NCI-H748 treated with DMSO at 0.1 percent for 48 hours (cell line): ENCODE results near the gene ITGA11.
"Not testable (repeated sequence)": the region's sequence is repeated elsewhere in the genome, so short reads cannot be mapped to it uniquely, and the experiment has no call there.

Experiments used
- DNase-seq: peaks from one replicate; lab custom pipeline; 2025; lab: John Stamatoyannopoulos, UW

The ITGA11 gene

DNA sequence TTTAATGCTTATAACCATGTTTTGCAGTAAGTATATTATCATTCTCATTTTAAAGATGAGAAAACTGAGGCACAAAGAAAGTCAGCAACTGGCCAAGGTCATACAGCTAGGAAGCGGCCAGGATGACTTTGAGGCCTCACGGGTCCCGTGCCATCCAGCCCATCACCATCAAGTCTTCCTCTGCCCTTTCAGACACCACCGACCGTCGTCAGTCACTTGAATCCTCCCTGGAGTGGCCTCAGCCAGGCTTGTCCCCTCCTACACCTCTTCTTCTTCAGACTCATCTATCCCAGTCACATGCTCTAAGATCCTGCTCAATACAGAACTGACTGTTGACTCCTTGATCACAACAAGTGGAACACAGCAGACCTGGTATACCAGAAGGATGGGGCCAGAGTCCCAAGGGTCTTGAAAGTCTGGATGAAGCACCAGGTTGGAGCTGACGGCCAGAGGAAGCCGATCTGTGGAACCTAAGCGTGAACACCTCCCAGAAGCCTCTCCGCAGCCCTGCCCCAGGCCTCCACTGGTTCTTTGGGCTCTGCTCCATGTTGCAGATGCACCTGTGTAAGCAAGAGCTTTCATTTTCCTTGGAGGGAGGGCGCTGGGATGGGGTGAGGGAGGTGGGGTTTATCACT lies 22.1 kb downstream of the ITGA11 start:
- no peak for DNase-seq

GRCh38 chr15:68408971-68409370 lies 23.0 kb downstream of the ITGA11 start:
- DNase-seq = no peak

- no peak for DNase-seq
These were observed 23.8 kb downstream of the ITGA11 start for GRCh38 chr15:68407886-68408881.

DNA sequence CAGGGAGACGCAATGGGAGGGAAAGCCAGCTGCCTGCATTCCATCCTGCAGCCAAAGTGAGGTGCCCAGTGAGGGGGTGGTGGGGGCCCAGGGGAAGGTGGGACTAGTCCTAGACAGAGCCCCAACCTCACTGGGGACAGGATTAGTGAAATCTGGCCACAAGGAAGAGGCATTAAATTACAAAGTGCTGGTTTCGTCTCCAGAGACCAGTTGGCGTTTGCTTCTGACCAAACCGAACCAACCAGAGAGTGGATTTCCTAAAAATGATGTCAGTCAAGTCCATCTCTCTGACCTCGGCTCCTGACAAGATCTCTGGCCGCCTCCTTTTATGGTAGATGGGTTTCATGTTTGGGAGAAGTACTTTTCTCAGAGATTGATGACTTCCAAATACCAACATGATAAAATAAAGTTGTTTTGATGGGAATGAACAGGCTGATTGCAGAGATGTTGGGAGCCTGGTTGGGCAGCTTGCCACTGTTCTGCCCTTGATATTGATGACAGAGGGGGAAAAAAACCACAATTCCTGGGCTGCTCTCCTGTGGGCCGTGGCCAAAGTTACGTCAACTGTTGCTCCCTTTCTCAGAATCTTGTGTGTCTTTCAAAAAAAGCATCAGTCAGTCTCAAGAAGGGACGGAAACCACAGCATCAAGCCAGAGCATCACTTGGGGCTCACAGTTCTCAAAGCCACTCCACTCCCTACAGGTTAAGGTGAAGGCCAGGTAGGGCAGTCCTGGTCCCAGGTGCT lies 24.6 kb downstream of the ITGA11 start:
- DNase-seq = no peak

GRCh38 chr15:68405378-68406250 lies 26.3 kb downstream of the ITGA11 start:
- DNase-seq = no peak

GRCh38 chr15:68404056-68404798 lies 27.7 kb downstream of the ITGA11 start:
- no peak for DNase-seq

DNA sequence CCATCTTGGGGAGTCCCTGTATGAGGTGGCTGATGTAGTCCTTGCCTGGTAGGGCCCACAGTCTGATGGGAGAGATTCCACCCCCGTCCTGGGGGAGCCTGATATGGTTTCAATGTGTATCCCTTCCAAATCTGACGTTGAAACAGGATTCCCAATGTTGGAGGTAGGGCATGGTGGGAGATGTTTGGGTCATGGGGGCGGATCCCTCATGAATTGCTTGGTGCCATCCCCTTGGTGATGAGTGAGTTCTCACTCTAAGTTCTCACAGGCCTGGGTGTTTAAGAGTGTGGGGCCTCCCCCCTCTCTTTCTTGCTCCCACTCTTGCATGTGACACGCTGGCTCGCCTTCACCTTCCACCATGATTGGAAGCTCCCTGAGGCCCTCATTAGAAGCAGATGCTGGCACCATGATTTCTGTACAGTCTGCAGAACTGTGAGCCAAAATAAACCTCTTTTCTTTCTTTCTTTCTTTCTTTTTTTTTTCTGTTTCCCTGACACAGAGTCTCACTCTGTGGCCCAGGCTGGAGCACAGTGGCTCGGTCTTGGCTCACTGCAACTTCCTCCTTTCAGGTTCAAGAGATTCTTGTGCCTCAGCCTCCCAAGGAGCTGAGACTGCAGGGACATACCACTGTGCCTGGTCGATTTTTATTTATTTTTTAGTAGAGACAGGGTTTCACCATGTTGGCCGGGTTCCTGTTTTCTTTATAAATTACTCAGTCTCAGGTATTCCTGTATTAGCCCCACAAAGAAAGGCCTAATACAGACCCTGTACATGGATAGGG lies 28.6 kb downstream of the ITGA11 start:
- DNase-seq = no peak

GRCh38 chr15:68402432-68403160 lies 29.4 kb downstream of the ITGA11 start:
- no peak for DNase-seq

DNA sequence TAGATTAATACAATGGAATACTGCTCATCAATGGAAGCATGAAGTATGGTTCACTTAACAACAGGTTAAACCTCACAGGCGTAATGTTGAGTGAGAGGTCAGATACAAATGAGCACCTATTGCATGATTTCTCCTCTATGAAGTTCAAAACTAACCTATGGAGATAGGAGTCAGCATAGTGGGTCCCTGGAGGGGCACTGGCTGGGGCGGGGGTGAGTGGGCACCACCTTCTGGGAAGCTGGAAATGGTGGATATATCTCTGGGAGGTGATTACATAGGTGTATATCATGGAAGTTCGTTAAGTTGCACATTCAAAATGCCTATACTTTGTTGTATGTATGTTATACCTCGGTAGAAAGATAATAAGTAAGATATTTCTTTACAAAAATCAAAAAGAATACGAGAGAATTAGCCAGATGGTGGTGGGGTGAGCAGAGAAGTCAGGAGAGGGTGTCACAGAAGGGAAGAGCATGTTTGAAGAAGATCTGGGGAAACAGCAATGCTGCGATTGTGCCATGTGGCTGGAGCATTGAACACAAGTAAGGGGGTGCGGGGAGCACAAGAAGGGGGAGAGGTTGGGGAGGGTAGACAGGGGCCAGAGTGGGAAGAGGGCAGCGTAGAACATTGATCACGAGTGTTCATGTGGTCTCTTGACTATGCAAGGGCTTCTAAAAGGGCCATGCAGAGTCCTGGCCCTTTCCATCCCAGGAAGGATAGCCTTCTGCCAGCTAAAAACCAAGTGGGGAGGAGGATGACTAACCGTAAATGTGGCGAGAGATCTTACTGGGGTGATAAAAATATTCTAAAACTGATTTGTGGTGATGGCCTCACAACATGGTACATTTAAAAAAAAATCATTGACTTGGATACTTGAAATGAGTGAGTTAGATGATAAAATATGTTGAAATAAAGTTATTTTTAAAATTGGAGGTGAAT lies 30.2 kb downstream of the ITGA11 start:
- DNase-seq = no peak

DNA sequence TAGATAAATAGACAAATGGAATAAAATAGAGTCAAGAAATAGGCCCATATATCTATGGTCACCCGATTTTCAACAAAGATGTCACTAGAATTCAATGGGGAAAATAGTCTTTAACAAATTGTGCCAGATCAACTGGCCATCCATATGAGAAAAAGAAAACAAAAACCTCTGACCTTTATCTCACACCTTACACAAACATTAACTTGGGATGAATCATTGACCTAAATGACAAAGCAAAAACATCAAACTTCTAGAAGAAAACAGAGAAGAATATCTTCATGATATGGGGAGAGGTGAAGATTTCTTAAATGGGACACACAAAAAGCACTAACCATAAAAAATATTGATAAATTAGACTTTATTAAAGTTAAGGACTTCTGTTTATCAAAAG lies 31.9 kb downstream of the ITGA11 start:
- no peak for DNase-seq

GRCh38 chr15:68399096-68400065 lies 32.6 kb downstream of the ITGA11 start:
- DNase-seq = no peak

- not testable (repeated sequence) for DNase-seq
These were observed 34.0 kb downstream of the ITGA11 start for GRCh38 chr15:68397999-68398398.

DNA sequence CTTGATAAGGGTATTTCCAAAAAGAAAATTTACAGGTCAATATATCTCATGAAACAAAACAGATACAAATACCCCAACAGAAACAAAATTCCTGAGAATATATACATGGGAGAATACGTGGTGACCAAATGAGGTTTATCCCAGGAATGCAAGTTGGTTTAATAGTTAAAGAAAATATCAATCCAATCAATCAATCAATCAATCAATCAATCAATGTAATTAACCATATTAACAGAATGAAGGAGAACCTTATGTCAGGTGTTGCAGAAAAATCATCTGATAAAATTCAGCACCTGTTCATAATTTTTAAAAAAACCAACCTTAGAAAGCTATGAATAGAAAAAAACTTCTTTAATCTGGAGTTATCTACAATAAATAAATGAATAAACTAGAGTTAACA lies 35.9 kb downstream of the ITGA11 start:
- no peak for DNase-seq

DNA sequence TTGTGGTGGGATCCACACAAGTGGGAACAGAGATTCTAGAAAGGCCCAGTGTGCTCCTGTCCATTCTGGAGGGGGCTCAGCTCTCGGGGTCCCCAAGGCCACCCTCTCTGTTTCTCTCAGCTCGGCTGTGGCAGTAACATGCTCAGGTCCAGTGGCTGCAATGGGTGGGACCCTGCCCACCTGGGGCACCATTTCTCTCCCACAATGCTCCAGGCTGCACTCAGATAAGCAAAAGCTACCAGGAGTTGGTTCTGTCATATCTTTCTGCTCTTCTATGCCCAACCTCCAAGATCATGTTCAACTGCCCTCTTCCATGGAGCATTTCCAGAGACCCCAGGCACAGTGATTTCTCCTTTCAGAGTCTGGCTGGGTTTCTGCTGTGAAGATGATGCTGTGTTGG lies 40.8 kb downstream of the ITGA11 start:
- no peak for DNase-seq

DNA sequence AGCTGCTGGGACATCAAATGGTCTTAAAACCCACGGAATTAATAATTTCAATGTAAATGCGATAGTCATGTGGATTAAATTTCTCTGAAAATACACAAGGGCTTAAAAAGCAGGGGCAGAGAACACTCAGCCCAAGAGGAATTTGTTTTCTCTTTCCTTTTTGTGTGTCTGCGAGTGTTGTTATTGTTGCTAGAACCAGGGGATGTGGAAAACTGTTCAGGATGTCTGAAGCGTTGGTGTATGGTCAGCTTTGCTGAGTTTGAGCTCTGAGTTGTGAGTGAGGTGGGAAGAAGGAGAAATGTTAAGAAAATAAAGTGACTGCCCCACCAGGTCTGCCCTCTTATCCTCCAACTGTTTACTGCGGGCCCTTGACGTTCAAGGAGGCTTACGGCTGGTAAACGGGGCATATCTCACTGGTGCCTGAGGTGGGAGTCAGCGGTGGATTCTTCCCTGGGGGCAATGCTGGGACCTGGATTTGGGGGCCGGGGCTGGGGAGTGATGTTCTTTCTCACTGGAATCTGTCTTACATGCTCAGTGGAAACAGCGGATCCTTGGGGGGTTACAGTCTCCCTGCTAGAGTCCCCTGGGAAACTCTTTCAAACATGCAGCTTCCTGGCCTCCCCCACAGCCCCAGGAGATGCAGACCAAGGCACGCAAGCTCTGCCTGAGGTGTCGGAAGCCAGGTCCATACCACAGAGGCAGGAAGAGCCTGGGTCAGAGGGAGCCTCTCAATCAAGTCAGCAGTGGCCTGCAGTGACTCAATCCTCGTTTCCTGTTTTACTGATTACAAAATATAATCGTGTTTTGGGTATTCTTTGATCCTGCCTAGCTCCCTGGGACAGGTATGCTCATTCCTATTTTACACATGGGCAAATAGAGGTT lies 41.8 kb downstream of the ITGA11 start:
- DNase-seq = no peak
